GM11168 (cell line): ENCODE results near the gene LDLRAP1.

ENCODE experiments used
- in situ Hi-C: fragments of 300-500 bp; cut with MboI; formaldehyde crosslinking; loops from one replicate; pipeline ENCODE4 v1.12.0; 2022; ENCODE audit warnings: low sequenced_read_pairs; ENCODE audit not compliant: unreplicated experiment

Gene LDLRAP1

GRCh38 chr1:25616987-25617624 lies 73.7 kb downstream of the LDLRAP1 start:
- in situ Hi-C loops = loop anchor here (10.0 kb wide), 1 partner anchor 188 kb away; the partner anchor contains the start of gene SELENON

DNA sequence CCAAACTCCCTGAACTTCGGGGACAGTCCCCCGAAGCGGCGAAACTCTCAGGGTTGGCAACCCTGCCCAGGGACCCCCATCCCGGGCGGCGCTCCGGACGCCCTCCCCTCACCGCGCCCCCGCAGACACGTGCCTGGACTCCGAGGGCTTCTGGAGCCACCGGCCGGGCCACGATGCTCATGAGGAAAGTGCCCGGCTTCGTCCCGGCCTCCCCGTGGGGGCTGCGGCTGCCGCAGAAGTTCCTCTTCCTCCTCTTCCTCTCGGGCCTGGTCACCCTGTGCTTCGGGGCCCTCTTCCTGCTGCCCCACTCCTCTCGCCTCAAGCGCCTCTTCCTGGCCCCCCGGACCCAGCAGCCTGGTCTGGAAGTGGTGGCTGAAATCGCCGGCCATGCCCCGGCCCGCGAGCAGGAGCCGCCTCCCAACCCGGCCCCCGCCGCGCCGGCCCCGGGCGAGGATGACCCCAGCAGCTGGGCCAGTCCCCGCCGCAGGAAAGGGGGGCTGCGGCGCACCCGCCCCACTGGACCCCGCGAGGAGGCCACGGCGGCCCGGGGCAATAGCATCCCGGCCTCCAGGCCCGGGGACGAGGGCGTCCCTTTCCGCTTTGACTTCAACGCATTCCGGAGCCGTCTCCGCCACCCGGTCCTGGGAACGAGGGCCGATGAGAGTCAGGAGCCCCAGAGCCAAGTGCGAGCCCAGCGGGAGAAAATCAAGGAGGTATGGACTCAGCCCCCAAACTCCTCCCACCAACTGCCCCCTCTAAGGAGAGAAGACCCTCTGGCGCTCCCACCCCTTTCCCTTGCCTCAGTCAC lies 74.4 kb downstream of the LDLRAP1 start:
- in situ Hi-C loops = loop anchor here (10.0 kb wide), 1 partner anchor 187 kb away; the partner anchor contains the start of gene SELENON

DNA sequence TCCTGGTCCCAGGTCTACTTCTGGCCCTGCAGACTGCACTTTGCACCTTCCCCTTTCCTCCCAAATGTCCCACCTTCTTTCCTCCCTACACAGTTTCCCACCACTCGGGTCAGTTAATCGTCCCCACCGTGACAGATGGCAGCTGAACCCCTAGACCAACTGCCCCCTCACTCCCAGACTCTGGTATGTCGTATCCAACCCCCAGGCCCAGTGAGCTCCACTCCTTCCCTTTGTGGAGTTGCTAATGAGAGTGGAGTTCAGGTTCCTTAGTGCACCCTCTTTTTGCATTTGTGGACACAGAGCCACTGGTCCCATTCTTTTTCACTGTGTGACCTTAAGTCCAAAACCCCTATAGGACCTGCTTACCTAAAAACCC lies 75.0 kb downstream of the LDLRAP1 start:
- in situ Hi-C loops = loop anchor here (10.0 kb wide), 1 partner anchor 186 kb away; the partner anchor contains the start of gene SELENON
